KMS-11 (cell line): ENCODE measurements around the gene PHF13.
"Not testable (repeated sequence)": the region's sequence is repeated elsewhere in the genome, so short reads cannot be mapped to it uniquely, and the experiment has no call there.

Experiments used
- H2AFZ ChIP-seq: fragments of 200-600 bp; sonication (generic); 2 replicates; pipeline ENCODE4 v1.6.1; 2016; ENCODE audit warnings: antibody characterized with exemption, mixed run types, low read depth
- H3K27ac ChIP-seq: fragments of 200-600 bp; sonication (generic); 2 replicates; pipeline ENCODE4 v1.6.1; 2016; ENCODE audit warnings: mild to moderate bottlenecking, mixed run types
- H3K27me3 ChIP-seq: fragments of 200-600 bp; sonication (generic); 2 replicates; pipeline ENCODE4 v1.6.1; 2017; ENCODE audit warnings: mild to moderate bottlenecking, low read depth, mixed run types, moderate library complexity; ENCODE audit not compliant: insufficient read depth
- H3K36me3 ChIP-seq: fragments of 200-600 bp; sonication (generic); 2 replicates; pipeline ENCODE4 v1.6.1; 2017; ENCODE audit warnings: mild to moderate bottlenecking, mixed run types; ENCODE audit not compliant: insufficient read depth
- H3K4me1 ChIP-seq: fragments of 200-600 bp; sonication (generic); 2 replicates; pipeline ENCODE4 v1.6.1; 2016; ENCODE audit warnings: mild to moderate bottlenecking, low read depth, mixed run types; ENCODE audit not compliant: poor library complexity, severe bottlenecking
- H3K4me2 ChIP-seq: fragments of 200-600 bp; sonication (generic); 2 replicates; pipeline ENCODE4 v1.7.0; 2016; ENCODE audit warnings: mild to moderate bottlenecking, mixed run types
- H3K4me3 ChIP-seq: fragments of 200-600 bp; sonication (generic); IDR thresholded peaks from 2 replicates; pipeline ENCODE4 v1.6.1; 2017; ENCODE audit warnings: low read depth, low read length, mixed read lengths; ENCODE audit not compliant: insufficient read depth
- H3K79me2 ChIP-seq: fragments of 200-600 bp; sonication (generic); 2 replicates; pipeline ENCODE4 v1.6.1; 2016; ENCODE audit warnings: low read depth, mixed run types; ENCODE audit not compliant: insufficient read depth
- H3K9ac ChIP-seq: fragments of 200-600 bp; sonication (generic); 2 replicates; pipeline ENCODE4 v1.6.1; 2016; ENCODE audit warnings: mild to moderate bottlenecking, mixed run types
- H4K20me1 ChIP-seq: fragments of 200-600 bp; sonication (generic); 2 replicates; pipeline ENCODE4 v1.6.1; 2016; ENCODE audit warnings: mild to moderate bottlenecking, mixed run types; ENCODE audit not compliant: insufficient read depth
- TF ChIP-seq, protein P1 (sequence below): fragments of 200-600 bp; sonication (generic); conservative IDR thresholded peaks from 2 replicates; pipeline ENCODE4 v1.6.1; 2017; ENCODE audit warnings: low read depth, mild to moderate bottlenecking, antibody characterized with exemption, low read length, moderate library complexity, mixed read lengths

The PHF13 gene

DNA sequence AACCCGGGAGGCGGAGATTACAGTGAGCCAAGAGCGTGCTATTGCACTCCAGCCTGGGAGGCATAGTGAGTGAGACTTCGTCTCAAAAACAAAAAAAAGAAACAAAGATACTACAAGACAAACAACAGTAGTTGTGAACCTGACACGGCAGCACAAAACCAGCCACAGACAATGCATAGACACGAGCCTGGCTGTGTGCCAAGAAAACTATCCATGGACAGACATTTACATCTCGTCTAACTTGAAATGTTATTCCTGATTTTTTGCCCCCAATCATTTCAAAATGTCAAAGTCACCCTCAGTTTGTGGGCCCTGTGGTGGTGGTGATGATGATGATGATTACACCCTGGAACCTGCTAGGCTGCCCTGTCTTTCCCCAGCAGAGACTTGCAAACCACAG is 17.2 kb upstream of the PHF13 start:
- TF ChIP-seq, protein P1, sequence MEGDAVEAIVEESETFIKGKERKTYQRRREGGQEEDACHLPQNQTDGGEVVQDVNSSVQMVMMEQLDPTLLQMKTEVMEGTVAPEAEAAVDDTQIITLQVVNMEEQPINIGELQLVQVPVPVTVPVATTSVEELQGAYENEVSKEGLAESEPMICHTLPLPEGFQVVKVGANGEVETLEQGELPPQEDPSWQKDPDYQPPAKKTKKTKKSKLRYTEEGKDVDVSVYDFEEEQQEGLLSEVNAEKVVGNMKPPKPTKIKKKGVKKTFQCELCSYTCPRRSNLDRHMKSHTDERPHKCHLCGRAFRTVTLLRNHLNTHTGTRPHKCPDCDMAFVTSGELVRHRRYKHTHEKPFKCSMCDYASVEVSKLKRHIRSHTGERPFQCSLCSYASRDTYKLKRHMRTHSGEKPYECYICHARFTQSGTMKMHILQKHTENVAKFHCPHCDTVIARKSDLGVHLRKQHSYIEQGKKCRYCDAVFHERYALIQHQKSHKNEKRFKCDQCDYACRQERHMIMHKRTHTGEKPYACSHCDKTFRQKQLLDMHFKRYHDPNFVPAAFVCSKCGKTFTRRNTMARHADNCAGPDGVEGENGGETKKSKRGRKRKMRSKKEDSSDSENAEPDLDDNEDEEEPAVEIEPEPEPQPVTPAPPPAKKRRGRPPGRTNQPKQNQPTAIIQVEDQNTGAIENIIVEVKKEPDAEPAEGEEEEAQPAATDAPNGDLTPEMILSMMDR = no peak
- Histone ChIP-seq H3K9ac (no peak overlapping the region), H3K27ac (no peak overlapping the region), H4K20me1 (peaks cover 28% of the 10 kb centered on the region; the same call in 1 of the 2 replicates), H2AFZ (no peak overlapping the region), H3K4me2 (no peak overlapping the region), H3K79me2 (peaks cover 53% of the 10 kb centered on the region), H3K4me3 (no peak overlapping the region), H3K36me3 (peaks cover 11% of the 10 kb centered on the region; the same call in 1 of the 2 replicates), H3K4me1 (peaks cover 21% of the 10 kb centered on the region), H3K27me3 (no peaks in the 10 kb centered on the region)

DNA sequence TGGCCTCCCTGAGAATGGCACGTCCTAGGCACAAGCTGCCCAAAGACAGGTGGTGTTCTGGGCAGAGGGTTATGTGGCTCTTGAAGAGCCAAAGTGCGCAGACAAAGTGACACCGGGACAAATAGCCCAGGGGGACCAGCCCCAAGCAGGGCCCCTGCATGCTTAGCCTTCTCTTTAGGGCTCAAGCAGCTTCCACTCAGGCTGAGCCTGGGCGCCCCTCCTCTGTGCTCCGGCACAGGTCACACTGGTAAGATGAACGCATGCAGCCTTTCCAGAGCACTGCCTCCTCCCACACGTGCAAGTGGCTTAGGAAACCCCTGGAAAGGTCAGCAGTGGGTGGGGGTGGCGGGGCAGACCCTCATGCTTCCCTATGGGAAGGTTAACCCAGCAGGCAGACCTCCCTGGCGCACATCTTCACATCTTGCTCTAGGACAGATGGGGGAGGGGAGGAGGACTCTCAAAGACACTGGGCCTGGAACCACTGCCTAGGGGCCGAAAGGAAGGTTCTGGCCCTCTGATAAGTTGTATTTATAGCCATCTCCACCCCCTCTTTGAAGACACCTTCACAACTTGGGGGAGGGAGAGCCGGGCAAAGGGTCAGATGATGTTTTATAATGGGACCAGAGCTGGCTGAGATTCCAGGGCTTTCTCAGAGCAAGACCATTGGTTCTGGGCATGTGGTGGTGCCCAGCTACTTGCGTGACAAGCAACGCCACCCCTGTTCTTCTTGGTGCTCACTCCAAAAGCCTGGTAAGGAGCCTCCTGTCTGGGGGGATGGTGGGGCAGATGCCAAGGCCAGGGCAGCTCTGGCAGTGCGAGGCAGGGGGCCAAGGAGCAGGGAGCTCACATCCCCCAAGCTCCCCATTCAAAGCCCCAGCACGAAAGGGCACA is 16.4 kb upstream of the PHF13 start:
- H3K4me3 ChIP-seq = no peak overlapping the region
- H3K79me2 ChIP-seq = peaks cover 61% of the 10 kb centered on the region
- peaks cover 11% of the 10 kb centered on the region; the same call in 1 of the 2 replicates for H3K36me3 ChIP-seq
- TF ChIP-seq, protein P1 = no peak
- H3K4me1 ChIP-seq = peaks cover 21% of the 10 kb centered on the region
- H3K27me3 ChIP-seq = no peaks in the 10 kb centered on the region
- no peak overlapping the region for H3K27ac ChIP-seq
- H2AFZ ChIP-seq = no peak overlapping the region
- H3K9ac ChIP-seq = no peak overlapping the region
- H4K20me1 ChIP-seq = peaks cover 28% of the 10 kb centered on the region; the same call in 1 of the 2 replicates
- H3K4me2 ChIP-seq = no peak overlapping the region

DNA sequence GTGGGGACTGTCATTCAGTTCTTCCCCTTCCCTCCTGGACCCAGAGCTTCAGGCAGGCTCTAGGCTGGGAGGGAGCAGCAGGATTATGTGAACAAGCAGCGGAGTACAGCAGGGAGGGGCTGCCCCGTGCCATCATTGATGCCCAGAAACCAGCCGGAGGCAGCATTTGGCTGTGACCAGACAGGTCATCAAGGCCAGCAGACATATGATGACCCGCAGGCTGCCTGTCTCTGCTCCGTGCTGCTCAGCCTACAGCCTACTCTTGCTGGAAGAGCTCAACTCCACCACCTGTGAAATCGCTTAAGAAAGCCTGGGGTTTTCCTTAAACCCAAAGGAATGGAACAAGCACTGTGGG is 15.8 kb upstream of the PHF13 start:
- no peaks in the 10 kb centered on the region for H3K27me3 ChIP-seq
- H3K9ac ChIP-seq = no peak overlapping the region
- H3K4me2 ChIP-seq = no peak overlapping the region
- peaks cover 64% of the 10 kb centered on the region for H3K79me2 ChIP-seq
- peaks cover 21% of the 10 kb centered on the region for H3K4me1 ChIP-seq
- no peak overlapping the region for H3K27ac ChIP-seq
- H2AFZ ChIP-seq = no peak overlapping the region
- H3K36me3 ChIP-seq = peaks cover 11% of the 10 kb centered on the region; the same call in 1 of the 2 replicates
- H3K4me3 ChIP-seq = no peak overlapping the region
- TF ChIP-seq, protein P1 = no peak
- H4K20me1 ChIP-seq = peaks cover 28% of the 10 kb centered on the region; the same call in 1 of the 2 replicates

DNA sequence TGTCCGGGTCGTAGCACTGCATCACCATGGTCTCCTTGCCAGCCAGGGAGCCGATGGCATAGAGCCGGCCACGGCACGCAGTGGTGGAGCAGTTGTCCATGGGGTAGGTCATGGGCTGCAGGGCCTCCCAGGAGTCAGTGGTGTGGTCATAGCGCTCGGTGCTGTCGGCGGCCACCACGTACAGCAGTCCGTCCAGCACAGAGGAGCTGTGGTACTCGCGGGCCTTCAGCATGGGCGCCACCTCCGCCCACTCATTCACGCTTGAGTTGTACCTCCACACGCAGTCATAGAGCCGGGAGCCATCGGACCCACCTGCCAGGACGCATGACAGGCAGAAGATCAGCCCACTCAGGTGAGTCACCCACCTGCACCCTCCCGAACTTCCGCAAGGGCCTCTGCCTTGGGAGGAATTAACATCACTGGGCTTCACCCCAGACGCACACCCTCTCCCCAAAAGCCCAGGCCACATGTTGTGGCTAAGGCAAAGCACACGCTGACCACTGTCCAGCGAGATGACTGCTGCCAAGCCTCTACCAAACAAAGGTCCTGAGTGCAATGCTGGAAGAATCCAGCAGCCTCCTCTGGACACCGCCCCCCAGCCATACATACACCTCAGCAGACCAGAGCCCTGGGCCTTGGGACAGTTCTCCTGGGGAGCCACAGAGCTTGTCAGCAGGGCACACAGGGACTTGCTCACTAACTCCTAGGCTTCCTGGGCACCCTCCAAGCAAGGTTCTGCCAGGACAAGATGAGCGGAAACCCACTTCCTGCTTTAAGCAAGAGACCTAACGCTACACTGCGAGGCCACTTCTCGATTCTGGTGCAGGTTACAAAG is 14.2 kb upstream of the PHF13 start:
- H4K20me1 ChIP-seq = peaks cover 28% of the 10 kb centered on the region; the same call in 1 of the 2 replicates
- H3K4me3 ChIP-seq = no peak overlapping the region
- H3K27me3 ChIP-seq = no peaks in the 10 kb centered on the region
- H3K4me2 ChIP-seq = peak overlapping the region; percentile 100; the same call in 1 of the 2 replicates
- H3K79me2 ChIP-seq = peaks cover 64% of the 10 kb centered on the region
- no peak overlapping the region for H2AFZ ChIP-seq
- H3K4me1 ChIP-seq = peaks cover 29% of the 10 kb centered on the region
- TF ChIP-seq, protein P1 = no peak
- no peak overlapping the region for H3K27ac ChIP-seq
- H3K36me3 ChIP-seq = peaks cover 11% of the 10 kb centered on the region; the same call in 1 of the 2 replicates
- H3K9ac ChIP-seq = no peak overlapping the region

DNA sequence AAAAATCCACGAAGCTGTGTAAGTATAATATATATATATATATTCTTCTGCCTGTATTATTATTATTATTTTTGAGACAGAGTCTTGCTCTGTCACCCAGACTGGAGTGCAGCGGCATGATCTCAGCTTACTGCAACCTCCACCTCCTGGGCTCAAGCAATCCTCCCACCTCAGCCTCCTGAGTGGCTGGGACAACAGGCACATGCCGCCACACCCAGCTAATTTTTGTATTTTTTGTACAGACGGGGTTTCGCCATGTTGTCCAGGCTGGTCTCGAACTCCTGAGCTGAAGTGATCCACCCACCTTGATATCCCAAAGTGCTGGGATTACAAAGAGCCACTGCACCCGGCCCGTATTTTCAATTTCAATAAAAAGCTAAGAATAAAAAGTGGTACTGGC is 13.5 kb upstream of the PHF13 start:
- Histone ChIP-seq H3K4me2 (peak overlapping the region; percentile 100), H3K4me3 (peak overlapping the region; percentile 83), H3K79me2 (peaks cover 64% of the 10 kb centered on the region), H3K4me1 (peaks cover 30% of the 10 kb centered on the region), H3K9ac (peak overlapping the region; percentile 88; the same call in 1 of the 2 replicates), H3K27ac (peak overlapping the region; percentile 92; the same call in 1 of the 2 replicates), H4K20me1 (peaks cover 28% of the 10 kb centered on the region; the same call in 1 of the 2 replicates)
- H3K36me3 ChIP-seq, H3K27me3 ChIP-seq, H2AFZ ChIP-seq: not testable (repeated sequence)
